SK-N-SH (cell line): ENCODE results near the gene RARA.

Source experiments
- RAD21 ChIP-seq: IDR thresholded peaks from 2 replicates; pipeline ENCODE4 v1.6.1; 2012; ENCODE audit warnings: mild to moderate bottlenecking, low read length
- SIN3A ChIP-seq: IDR thresholded peaks from 2 replicates; pipeline ENCODE4 v1.6.1; 2012; ENCODE audit warnings: low read depth, mild to moderate bottlenecking, low read length, moderate library complexity, borderline replicate concordance
- TF ChIP-seq, protein P1 (sequence below): fragments of 200-600 bp; sonication (generic); IDR thresholded peaks from 2 replicates; pipeline ENCODE4 v1.6.1; 2017; ENCODE audit warnings: antibody characterized with exemption, mild to moderate bottlenecking, moderate library complexity

DNA sequence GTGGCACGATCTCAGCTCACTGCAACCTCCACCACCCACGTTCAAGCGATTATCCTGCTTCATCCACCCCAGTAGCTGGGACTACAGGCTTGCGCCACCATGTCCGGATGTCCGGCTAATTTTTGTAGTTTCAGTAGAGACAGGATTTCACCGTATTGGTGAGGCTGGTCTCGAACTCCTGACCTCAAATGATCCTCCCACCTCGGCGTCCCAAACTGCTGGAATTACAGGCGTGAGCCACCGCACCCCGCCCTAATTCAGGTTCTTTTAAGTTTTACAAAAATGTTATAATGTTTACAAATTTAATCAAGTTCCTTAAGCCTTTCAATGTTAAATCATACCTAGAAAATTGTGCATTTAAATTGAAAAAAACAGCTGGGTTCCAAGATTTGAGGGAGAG, 68.9 kb downstream of the RARA start:
- TF ChIP-seq, protein P1, sequence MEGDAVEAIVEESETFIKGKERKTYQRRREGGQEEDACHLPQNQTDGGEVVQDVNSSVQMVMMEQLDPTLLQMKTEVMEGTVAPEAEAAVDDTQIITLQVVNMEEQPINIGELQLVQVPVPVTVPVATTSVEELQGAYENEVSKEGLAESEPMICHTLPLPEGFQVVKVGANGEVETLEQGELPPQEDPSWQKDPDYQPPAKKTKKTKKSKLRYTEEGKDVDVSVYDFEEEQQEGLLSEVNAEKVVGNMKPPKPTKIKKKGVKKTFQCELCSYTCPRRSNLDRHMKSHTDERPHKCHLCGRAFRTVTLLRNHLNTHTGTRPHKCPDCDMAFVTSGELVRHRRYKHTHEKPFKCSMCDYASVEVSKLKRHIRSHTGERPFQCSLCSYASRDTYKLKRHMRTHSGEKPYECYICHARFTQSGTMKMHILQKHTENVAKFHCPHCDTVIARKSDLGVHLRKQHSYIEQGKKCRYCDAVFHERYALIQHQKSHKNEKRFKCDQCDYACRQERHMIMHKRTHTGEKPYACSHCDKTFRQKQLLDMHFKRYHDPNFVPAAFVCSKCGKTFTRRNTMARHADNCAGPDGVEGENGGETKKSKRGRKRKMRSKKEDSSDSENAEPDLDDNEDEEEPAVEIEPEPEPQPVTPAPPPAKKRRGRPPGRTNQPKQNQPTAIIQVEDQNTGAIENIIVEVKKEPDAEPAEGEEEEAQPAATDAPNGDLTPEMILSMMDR = no peak
- TF ChIP-seq SIN3A = no peak
- TF ChIP-seq RAD21 = no peak
